Mesenchymal stem cell (in vitro differentiated cells and primary cell): ENCODE results near the gene CHMP4B.

ENCODE experiments used
- DNase-seq: peaks from one replicate; pipeline ENCODE4 v3.0.0-alpha.2; 2013
- H2AFZ ChIP-seq: one replicate; pipeline ENCODE4 v1.6.1; 2013; ENCODE audit warnings: low read depth, mild to moderate bottlenecking, control low read depth, inconsistent platforms, low read length, moderate library complexity
- H2AK5ac ChIP-seq: 2 replicates; pipeline ENCODE4 v1.6.1; 2013; ENCODE audit warnings: low read length, moderate library complexity, mild to moderate bottlenecking, inconsistent platforms; ENCODE audit not compliant: severe bottlenecking
- H2BK120ac ChIP-seq: one replicate; pipeline ENCODE4 v1.6.1; 2013; ENCODE audit warnings: low read depth, mild to moderate bottlenecking, inconsistent platforms, low read length, moderate library complexity
- H2BK12ac ChIP-seq, 2 experiments: one replicate each; pipeline ENCODE4 v1.6.1; 2013; ENCODE audit warnings: inconsistent platforms in 2 of 2, low read length in 2 of 2, mild to moderate bottlenecking in 2 of 2, moderate library complexity in 2 of 2, control low read depth in 1 of 2
- H2BK15ac ChIP-seq: one replicate; pipeline ENCODE4 v1.6.1; 2013; ENCODE audit warnings: mild to moderate bottlenecking, low read depth, inconsistent platforms; ENCODE audit not compliant: poor library complexity, severe bottlenecking
- H2BK5ac ChIP-seq: 2 replicates; pipeline ENCODE4 v1.6.1; 2013; ENCODE audit warnings: low read depth, mild to moderate bottlenecking, low read length, control low read depth, inconsistent platforms; ENCODE audit not compliant: poor library complexity, severe bottlenecking
- H3K14ac ChIP-seq, 2 experiments: one replicate each; pipeline ENCODE4 v1.6.1; 2013; ENCODE audit warnings: inconsistent platforms in 2 of 2, low read length in 2 of 2, control low read depth in 1 of 2, mild to moderate bottlenecking in 1 of 2, moderate library complexity in 1 of 2
- H3K18ac ChIP-seq, 2 experiments: one replicate each; pipeline ENCODE4 v1.6.1; 2013; ENCODE audit warnings: inconsistent platforms in 2 of 2, low read length in 2 of 2, control low read depth in 1 of 2, low read depth in 1 of 2, mild to moderate bottlenecking in 1 of 2
- H3K23ac ChIP-seq, 2 experiments: one replicate each; pipeline ENCODE4 v1.6.1; 2013; ENCODE audit warnings: inconsistent platforms in 2 of 2, low read length in 2 of 2, mild to moderate bottlenecking in 2 of 2, moderate library complexity in 2 of 2, control low read depth in 1 of 2
- H3K27ac ChIP-seq: 2 replicates; pipeline ENCODE4 v1.5.1; 2013; ENCODE audit warnings: mild to moderate bottlenecking, moderate library complexity, low read length, control low read depth, inconsistent platforms; ENCODE audit not compliant: poor library complexity, severe bottlenecking
- H3K27me3 ChIP-seq, 2 experiments: 2 replicates each; pipeline versions ENCODE4 v1.6.1 to v1.7.0; 2013; ENCODE audit warnings: low read length in 2 of 2, mild to moderate bottlenecking in 2 of 2, moderate library complexity in 2 of 2, control low read depth in 1 of 2, inconsistent platforms in 1 of 2; ENCODE audit not compliant: control insufficient read depth in 1 of 2, insufficient read depth in 1 of 2
- H3K36me3 ChIP-seq, 2 experiments: 2 replicates each; pipeline versions ENCODE4 v1.6.1 to v1.7.0; 2013; ENCODE audit warnings: low read length in 2 of 2, control low read depth in 1 of 2, inconsistent platforms in 1 of 2, low read depth in 1 of 2, mild to moderate bottlenecking in 1 of 2; ENCODE audit not compliant: insufficient read depth in 2 of 2, control insufficient read depth in 1 of 2
- H3K4ac ChIP-seq, 2 experiments: one replicate each; pipeline ENCODE4 v1.6.1; 2013; ENCODE audit warnings: inconsistent platforms in 2 of 2, low read length in 2 of 2, mild to moderate bottlenecking in 2 of 2, moderate library complexity in 2 of 2, control low read depth in 1 of 2, low read depth in 1 of 2
- H3K4me1 ChIP-seq: 2 replicates; pipeline ENCODE4 v1.6.1; 2013; ENCODE audit warnings: low read depth, low read length, control low read depth; ENCODE audit not compliant: control insufficient read depth, insufficient read depth
- H3K4me2 ChIP-seq: 2 replicates; pipeline ENCODE4 v1.6.1; 2013; ENCODE audit warnings: low read length, mild to moderate bottlenecking, inconsistent platforms; ENCODE audit not compliant: poor library complexity, severe bottlenecking
- H3K4me3 ChIP-seq, 2 experiments: 2 replicates each; pipeline versions ENCODE4 v1.5.1 to v1.7.0; 2013; ENCODE audit warnings: low read length in 2 of 2, mild to moderate bottlenecking in 2 of 2, control low read depth in 1 of 2, low read depth in 1 of 2; ENCODE audit not compliant: insufficient read depth in 1 of 2
- H3K79me1 ChIP-seq: replicated peaks from 2 replicates; pipeline ENCODE4 v1.6.1; 2013; ENCODE audit warnings: mild to moderate bottlenecking, control low read depth, low read length, inconsistent platforms; ENCODE audit not compliant: poor library complexity, severe bottlenecking
- H3K9ac ChIP-seq: 2 replicates; pipeline ENCODE4 v1.7.0; 2013; ENCODE audit warnings: mild to moderate bottlenecking, low read length, moderate library complexity
- H3K9me3 ChIP-seq: 2 replicates; pipeline ENCODE4 v1.7.0; 2013; ENCODE audit warnings: mild to moderate bottlenecking, low read length; ENCODE audit not compliant: control insufficient read depth
- H4K8ac ChIP-seq: one replicate; pipeline ENCODE4 v1.6.1; 2013; ENCODE audit warnings: inconsistent platforms, mild to moderate bottlenecking, low read length, moderate library complexity
- H4K91ac ChIP-seq: one replicate; pipeline ENCODE4 v1.6.1; 2013; ENCODE audit warnings: mild to moderate bottlenecking, low read length, inconsistent platforms
- WGBS: methylation state at CpG from one replicate; pipeline ENCODE4 v1.1.7; 2013; ENCODE audit warnings: mixed read lengths; 5-methylcytosine and 5-hydroxymethylcytosine counted together

The CHMP4B gene

GRCh38 chr20:33846291-33846935, 35.3 kb downstream of the CHMP4B start:
- WGBS: 86% methylated on average over 6 of the region's 6 CpGs
- Histone ChIP-seq H3K23ac (peak overlapping the region in 1 of 2 experiments; percentile 61), H3K4me1 (peaks cover 13% of the 10 kb centered on the region), H2BK12ac (peak overlapping the region in 1 of 2 experiments; percentile 12), H3K4me2 (no peak overlapping the region), H3K27ac (no peak overlapping the region), H3K14ac (peak overlapping the region in 1 of 2 experiments; percentile 59), H4K91ac (no peak overlapping the region), H2AK5ac (no peak overlapping the region), H3K79me1 (peaks cover 33% of the 10 kb centered on the region), H3K9ac (peak overlapping the region; percentile 36), H3K9me3 (no peaks in the 10 kb centered on the region), H4K8ac (no peak overlapping the region), H3K18ac (peak overlapping the region in 1 of 2 experiments; percentile 49), H3K36me3 (peaks cover 15 to 28% of the 10 kb centered on the region in 2 experiments), H2BK5ac (no peak overlapping the region), H2AFZ (no peak overlapping the region), H2BK15ac (no peak overlapping the region), H3K4me3 (no peak overlapping the region), H3K27me3 (no peaks in the 10 kb centered on the region), H3K4ac (no peak overlapping the region), H2BK120ac (no peak overlapping the region)
- peak; percentile 59 for DNase-seq

- no peak overlapping the region for H4K91ac ChIP-seq
Observed at GRCh38 chr20:33847006-33847405, 35.9 kb downstream of the CHMP4B start.

DNA sequence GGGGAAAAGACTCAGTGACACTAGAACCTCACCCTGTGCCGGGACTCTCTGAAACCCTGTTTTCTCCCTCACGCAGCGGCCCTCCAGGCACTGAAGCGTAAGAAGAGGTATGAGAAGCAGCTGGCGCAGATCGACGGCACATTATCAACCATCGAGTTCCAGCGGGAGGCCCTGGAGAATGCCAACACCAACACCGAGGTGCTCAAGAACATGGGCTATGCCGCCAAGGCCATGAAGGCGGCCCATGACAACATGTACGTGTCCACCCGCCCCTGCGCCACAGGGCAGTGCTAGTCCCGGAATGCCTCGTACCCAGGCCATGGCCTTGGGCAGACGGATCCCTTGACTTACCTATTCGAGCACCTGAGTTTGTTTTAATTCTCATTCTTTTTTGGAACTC, 37.2 kb downstream of the CHMP4B start:
- H3K23ac ChIP-seq: no peak overlapping the region
- WGBS: 97% methylated on average over 19 of the region's 19 CpGs
- H3K4ac ChIP-seq: no peak overlapping the region

More at GRCh38 chr20:33847006-33847405, 35.9 kb downstream of the CHMP4B start:
- Histone ChIP-seq H3K4me2 (no peak overlapping the region), H3K27ac (no peak overlapping the region), H3K18ac (no peak overlapping the region), H3K4ac (no peak overlapping the region), H3K14ac (no peak overlapping the region), H4K8ac (no peak overlapping the region), H3K9me3 (no peaks in the 10 kb centered on the region), H3K27me3 (no peaks in the 10 kb centered on the region), H2BK5ac (no peak overlapping the region), H2AFZ (no peak overlapping the region), H2BK15ac (no peak overlapping the region), H3K79me1 (peaks cover 37% of the 10 kb centered on the region), H2BK120ac (no peak overlapping the region), H3K4me1 (peaks cover 13% of the 10 kb centered on the region), H2AK5ac (no peak overlapping the region), H3K36me3 (peaks cover 20 to 34% of the 10 kb centered on the region in 2 experiments), H3K4me3 (no peak overlapping the region), H2BK12ac (no peak overlapping the region), H3K9ac (peak overlapping the region; percentile 36), H3K23ac (no peak overlapping the region)
- DNase-seq: no peak

GRCh38 chr20:33850159-33850558, 39.0 kb downstream of the CHMP4B start:
- H3K9ac ChIP-seq: no peak overlapping the region
- WGBS: 98% methylated on average over 3 of the region's 3 CpGs

More for the DNA sequence above, 37.2 kb downstream of the CHMP4B start:
- peaks cover 8% of the 10 kb centered on the region for H3K4me1 ChIP-seq
- no peak overlapping the region for H3K9ac ChIP-seq
- no peak overlapping the region for H4K91ac ChIP-seq
- peaks cover 34 to 48% of the 10 kb centered on the region in 2 experiments for H3K36me3 ChIP-seq
- no peak overlapping the region for H4K8ac ChIP-seq
- no peaks in the 10 kb centered on the region for H3K27me3 ChIP-seq
- H3K14ac ChIP-seq: no peak overlapping the region
- H3K27ac ChIP-seq: no peak overlapping the region
- no peak overlapping the region for H3K18ac ChIP-seq
- no peaks in the 10 kb centered on the region for H3K9me3 ChIP-seq
- peaks cover 48% of the 10 kb centered on the region for H3K79me1 ChIP-seq
- DNase-seq: no peak
- H2BK120ac ChIP-seq: no peak overlapping the region
- no peak overlapping the region for H2BK5ac ChIP-seq
- no peak overlapping the region for H2BK15ac ChIP-seq
- H3K4me2 ChIP-seq: no peak overlapping the region
- H3K4me3 ChIP-seq: no peak overlapping the region
- H2BK12ac ChIP-seq: no peak overlapping the region
- no peak overlapping the region for H2AFZ ChIP-seq
- no peak overlapping the region for H2AK5ac ChIP-seq

More at GRCh38 chr20:33850159-33850558, 39.0 kb downstream of the CHMP4B start:
- Histone ChIP-seq H2AFZ (no peak overlapping the region), H3K14ac (no peak overlapping the region), H4K8ac (no peak overlapping the region), H3K36me3 (peaks cover 50 to 65% of the 10 kb centered on the region in 2 experiments), H2BK15ac (no peak overlapping the region), H3K23ac (no peak overlapping the region), H3K4ac (no peak overlapping the region), H3K79me1 (peaks cover 52% of the 10 kb centered on the region), H2BK5ac (no peak overlapping the region), H2BK12ac (no peak overlapping the region), H3K4me1 (peaks cover 5% of the 10 kb centered on the region), H2BK120ac (no peak overlapping the region), H3K4me3 (no peak overlapping the region), H4K91ac (no peak overlapping the region), H2AK5ac (no peak overlapping the region), H3K18ac (no peak overlapping the region), H3K27me3 (no peaks in the 10 kb centered on the region), H3K27ac (no peak overlapping the region), H3K4me2 (no peak overlapping the region), H3K9me3 (no peaks in the 10 kb centered on the region)
- peak; percentile 25 for DNase-seq
